Measurements from ENCODE around the gene MAP1LC3A.

GRCh38 chr20:34524426-34524825 lies 34.1 kb upstream of the MAP1LC3A start:
- TF ChIP-seq CTCF (conservative IDR thresholded peaks at IDR 0.05) (no peak), ZFX (IDR thresholded peaks at IDR 0.05) (no peak)

Data from C4-2B (cell line).